Measurements from ENCODE around the gene ZNF606.

ZNF606 gene

GRCh38 chr19:58002384-58003173 lies at the start of gene ZNF606:
Gene ZNF606, minus strand, starts transcription at chr19:58002820. Its CDS starts 1,501 bp downstream, at chr19:58001319.
- Histone ChIP-seq H3K27ac (ENCODE audit: low read depth, low read length) (no peak within 1 kb of the TSS), H3K4me3 (ENCODE audit: low read length) (peak within 1 kb of the TSS; percentile 78), H3K9me2 (replicated peaks; ENCODE audit: control insufficient read depth, low read length) (no peaks in the 10 kb centered on the region), H3F3A (ENCODE audit: control insufficient read depth, insufficient read depth) (peaks cover 3% of the 10 kb centered on the region; the same call in 1 of the 2 replicates), H4K20me1 (ENCODE audit: control insufficient read depth, insufficient read depth, low read depth, low read length) (no peaks in the 10 kb centered on the region), H3K79me2 (ENCODE audit: control insufficient read depth, low read length) (no peaks in the 10 kb centered on the region), H3K36me3 (ENCODE audit: control insufficient read depth, low read length) (peaks cover 12% of the 10 kb centered on the region), H3K9me3 (ENCODE audit: control insufficient read depth, insufficient read depth, low read length) (peaks cover 64% of the 10 kb centered on the region), H3K27me3 (ENCODE audit: control insufficient read depth, low read length) (no peaks in the 10 kb centered on the region), H3K4me1 (ENCODE audit: control insufficient read depth, low read length) (peaks cover 14% of the 10 kb centered on the region), H3K4me2 (ENCODE audit: low read length) (peak within 1 kb of the TSS; percentile 67)
- TF ChIP-seq CTCF (IDR thresholded peaks at IDR 0.05; ENCODE audit: low read depth, low read length, poor library complexity, severe bottlenecking) (no peak), EZH2phosphoT487 (IDR thresholded peaks at IDR 0.05; ENCODE audit: borderline replicate concordance, low read length) (no peak)

DNA sequence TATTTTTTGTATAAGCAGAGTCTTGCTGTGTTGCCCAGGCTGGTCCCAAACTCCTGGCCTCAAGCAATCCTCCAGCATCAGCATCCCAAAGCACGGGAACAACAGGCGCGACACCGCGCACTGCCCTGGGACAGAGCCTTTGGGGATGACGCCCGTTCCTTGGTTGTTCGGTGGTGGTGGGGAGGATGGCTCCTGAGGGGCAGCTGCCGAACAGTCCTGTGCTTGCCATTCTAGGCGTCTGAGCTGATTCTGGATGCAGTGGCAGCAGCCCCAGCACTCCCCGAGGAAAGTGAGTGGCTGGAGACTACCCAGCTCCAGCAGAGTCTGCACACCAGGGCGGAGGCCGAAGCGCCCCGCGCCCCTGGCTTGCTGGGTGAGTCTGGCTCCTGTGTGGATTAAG lies 49.6 kb upstream of the ZNF606 start:
- no peaks in the 10 kb centered on the region for H4K20me1 ChIP-seq (ENCODE audit: control insufficient read depth, insufficient read depth, low read depth, low read length)
- no peak for TF ChIP-seq EZH2phosphoT487 (IDR thresholded peaks at IDR 0.05; ENCODE audit: borderline replicate concordance, low read length)
- H3K9me3 ChIP-seq (ENCODE audit: control insufficient read depth, insufficient read depth, low read length) = peaks cover 60% of the 10 kb centered on the region; the same call in 1 of the 2 replicates
- H3F3A ChIP-seq (ENCODE audit: control insufficient read depth, insufficient read depth) = no peaks in the 10 kb centered on the region
- no peaks in the 10 kb centered on the region for H3K36me3 ChIP-seq (ENCODE audit: control insufficient read depth, low read length)
- H3K4me1 ChIP-seq (ENCODE audit: control insufficient read depth, low read length) = no peaks in the 10 kb centered on the region
- no peaks in the 10 kb centered on the region for H3K9me2 ChIP-seq (replicated peaks; ENCODE audit: control insufficient read depth, low read length)
- no peak overlapping the region for H3K4me2 ChIP-seq (ENCODE audit: low read length)
- no peaks in the 10 kb centered on the region for H3K27me3 ChIP-seq (ENCODE audit: control insufficient read depth, low read length)
- H3K4me3 ChIP-seq (ENCODE audit: low read length) = no peak overlapping the region
- H3K27ac ChIP-seq (ENCODE audit: low read depth, low read length) = no peak overlapping the region
- no peaks in the 10 kb centered on the region for H3K79me2 ChIP-seq (ENCODE audit: control insufficient read depth, low read length)

GRCh38 chr19:58047672-58048071 lies 45.1 kb upstream of the ZNF606 start:
- no peaks in the 10 kb centered on the region for H3K79me2 ChIP-seq (ENCODE audit: control insufficient read depth, low read length)
- no peaks in the 10 kb centered on the region for H4K20me1 ChIP-seq (ENCODE audit: control insufficient read depth, insufficient read depth, low read depth, low read length)
- TF ChIP-seq CTCF (IDR thresholded peaks at IDR 0.05; ENCODE audit: low read depth, low read length, poor library complexity, severe bottlenecking) (no peak), EZH2phosphoT487 (IDR thresholded peaks at IDR 0.05; ENCODE audit: borderline replicate concordance, low read length) (no peak)
- no peaks in the 10 kb centered on the region for H3K27me3 ChIP-seq (ENCODE audit: control insufficient read depth, low read length)
- no peaks in the 10 kb centered on the region for H3K9me2 ChIP-seq (replicated peaks; ENCODE audit: control insufficient read depth, low read length)
- H3K4me3 ChIP-seq (ENCODE audit: low read length) = no peak overlapping the region
- H3K36me3 ChIP-seq (ENCODE audit: control insufficient read depth, low read length) = no peaks in the 10 kb centered on the region
- no peaks in the 10 kb centered on the region for H3K4me1 ChIP-seq (ENCODE audit: control insufficient read depth, low read length)
- H3F3A ChIP-seq (ENCODE audit: control insufficient read depth, insufficient read depth) = no peaks in the 10 kb centered on the region
- no peak overlapping the region for H3K27ac ChIP-seq (ENCODE audit: low read depth, low read length)
- H3K4me2 ChIP-seq (ENCODE audit: low read length) = no peak overlapping the region
- H3K9me3 ChIP-seq (ENCODE audit: control insufficient read depth, insufficient read depth, low read length) = peaks cover 52% of the 10 kb centered on the region; the same call in 1 of the 2 replicates

DNA sequence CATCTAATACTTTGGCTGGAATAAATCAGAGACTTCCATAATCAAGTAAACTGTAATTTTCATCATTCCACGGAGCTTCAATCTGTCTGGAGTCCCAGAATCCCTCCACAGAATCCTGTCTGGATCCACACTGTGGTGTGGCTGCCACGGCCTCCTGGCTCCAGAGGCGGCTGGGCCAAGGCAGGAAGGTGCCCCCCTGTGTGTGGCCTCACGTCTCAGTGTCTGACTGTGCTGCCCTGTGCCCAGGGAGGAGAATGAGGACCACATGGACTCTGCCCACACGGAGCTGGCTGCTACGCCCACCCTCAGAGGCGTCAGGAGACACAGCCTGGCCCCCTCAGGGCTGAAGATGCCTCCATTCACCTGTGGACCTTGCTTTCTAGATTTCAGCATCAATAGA lies 44.2 kb upstream of the ZNF606 start:
- H3K27me3 ChIP-seq (ENCODE audit: control insufficient read depth, low read length) = no peaks in the 10 kb centered on the region
- peaks cover 47% of the 10 kb centered on the region; the same call in 1 of the 2 replicates for H3K9me3 ChIP-seq (ENCODE audit: control insufficient read depth, insufficient read depth, low read length)
- H3K27ac ChIP-seq (ENCODE audit: low read depth, low read length) = no peak overlapping the region
- H4K20me1 ChIP-seq (ENCODE audit: control insufficient read depth, insufficient read depth, low read depth, low read length) = no peaks in the 10 kb centered on the region
- no peaks in the 10 kb centered on the region for H3K4me1 ChIP-seq (ENCODE audit: control insufficient read depth, low read length)
- H3K9me2 ChIP-seq (replicated peaks; ENCODE audit: control insufficient read depth, low read length) = no peaks in the 10 kb centered on the region
- no peaks in the 10 kb centered on the region for H3F3A ChIP-seq (ENCODE audit: control insufficient read depth, insufficient read depth)
- H3K4me2 ChIP-seq (ENCODE audit: low read length) = no peak overlapping the region
- no peaks in the 10 kb centered on the region for H3K36me3 ChIP-seq (ENCODE audit: control insufficient read depth, low read length)
- H3K4me3 ChIP-seq (ENCODE audit: low read length) = no peak overlapping the region
- no peaks in the 10 kb centered on the region for H3K79me2 ChIP-seq (ENCODE audit: control insufficient read depth, low read length)
- TF ChIP-seq EZH2phosphoT487 (IDR thresholded peaks at IDR 0.05; ENCODE audit: borderline replicate concordance, low read length) = no peak
- TF ChIP-seq CTCF (IDR thresholded peaks at IDR 0.05; ENCODE audit: low read depth, low read length, poor library complexity, severe bottlenecking) = no peak
